EH (cell line): Measurements from ENCODE around the gene TMEM72.

Experiments
- DNase-seq: peaks from one replicate; pipeline ENCODE4 v3.0.0-alpha.2; 2015; ENCODE audit warnings: low read depth

Gene TMEM72

GRCh38 chr10:44920252-44920651, 9.1 kb downstream of the TMEM72 start:
- no peak for DNase-seq

DNA sequence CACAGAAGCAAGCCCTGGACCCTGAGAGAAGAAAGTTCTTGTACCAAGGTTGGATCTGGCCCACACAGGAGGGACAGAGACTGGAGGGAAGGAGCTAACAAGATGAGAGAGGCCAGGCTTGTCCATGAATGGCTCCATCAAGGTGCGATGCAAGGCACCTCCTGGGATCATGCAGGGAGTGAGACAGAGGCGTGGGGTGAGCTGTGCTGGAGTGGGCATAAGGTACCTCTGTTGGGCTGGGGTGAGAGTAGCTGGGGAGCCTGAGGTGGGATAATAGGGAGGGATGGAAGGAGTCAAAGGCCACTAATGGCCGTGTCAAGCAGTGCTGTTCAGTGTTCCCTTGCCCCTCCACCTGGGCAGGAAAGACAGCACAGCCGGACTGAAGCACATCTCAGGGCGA, 9.9 kb downstream of the TMEM72 start:
- no peak for DNase-seq

GRCh38 chr10:44921506-44921905, 10.4 kb downstream of the TMEM72 start:
- no peak for DNase-seq

DNA sequence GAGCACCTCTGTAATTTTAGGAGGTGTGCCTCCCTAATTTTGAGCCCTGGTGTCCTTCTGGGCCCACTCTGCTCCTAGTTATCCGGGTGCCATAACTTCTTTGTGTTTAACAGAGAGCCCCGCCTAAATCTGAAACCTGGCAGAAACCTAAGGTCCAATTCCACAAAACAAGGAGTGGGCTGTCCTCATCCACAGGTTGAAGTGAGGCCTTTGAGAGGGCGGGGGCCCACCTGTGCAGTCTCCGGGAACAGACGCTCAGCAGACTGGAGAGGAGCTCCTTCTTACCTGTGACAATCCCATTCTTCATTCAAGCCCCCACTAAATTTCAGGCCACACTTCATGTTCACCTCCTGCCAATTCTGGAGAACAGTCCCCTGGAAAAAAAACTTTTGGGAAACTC, 10.9 kb downstream of the TMEM72 start:
- no peak for DNase-seq

DNA sequence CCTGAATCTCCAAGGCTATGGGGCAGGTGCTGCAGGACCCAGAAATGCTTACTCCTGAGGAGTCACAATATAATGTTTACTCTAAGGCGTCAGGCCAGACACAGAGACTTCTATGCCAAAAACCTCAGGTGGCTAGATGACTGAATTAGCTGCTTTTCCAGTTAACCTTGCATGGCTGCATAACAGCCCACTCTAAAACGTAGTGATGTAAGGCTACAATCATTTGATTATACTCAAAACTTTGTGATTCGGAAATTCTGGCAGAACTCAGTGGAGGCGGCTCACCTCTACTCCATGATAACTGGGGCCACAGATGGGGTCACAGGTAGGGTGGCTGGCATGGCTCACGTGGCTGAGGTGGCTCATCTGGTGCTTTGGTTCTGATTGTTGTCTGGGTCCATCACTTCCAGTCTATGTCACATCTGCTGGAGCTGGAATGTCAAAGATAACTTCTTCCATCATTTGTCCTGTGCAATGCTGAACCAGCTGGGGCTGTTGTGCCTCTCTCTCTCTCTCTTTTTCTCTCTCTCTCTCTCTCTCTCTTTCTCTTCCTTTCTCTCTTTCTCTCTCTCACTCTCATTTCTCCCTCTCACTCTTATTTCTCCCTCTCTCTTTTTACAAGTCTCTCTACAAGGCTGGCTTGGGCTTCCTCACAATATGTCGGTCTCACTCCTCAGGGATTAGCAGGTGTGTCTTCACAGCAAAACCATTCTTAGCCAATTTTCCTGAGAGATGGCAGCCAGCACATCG, 11.8 kb downstream of the TMEM72 start:
- no peak for DNase-seq

- DNase-seq, result no peak
Measured at GRCh38 chr10:44923611-44924010, 12.5 kb downstream of the TMEM72 start.

- no peak for DNase-seq
Measured at GRCh38 chr10:44924261-44925040, 13.3 kb downstream of the TMEM72 start.

- peak; percentile 27 for DNase-seq
Measured at GRCh38 chr10:44925224-44925623, 14.1 kb downstream of the TMEM72 start.

DNA sequence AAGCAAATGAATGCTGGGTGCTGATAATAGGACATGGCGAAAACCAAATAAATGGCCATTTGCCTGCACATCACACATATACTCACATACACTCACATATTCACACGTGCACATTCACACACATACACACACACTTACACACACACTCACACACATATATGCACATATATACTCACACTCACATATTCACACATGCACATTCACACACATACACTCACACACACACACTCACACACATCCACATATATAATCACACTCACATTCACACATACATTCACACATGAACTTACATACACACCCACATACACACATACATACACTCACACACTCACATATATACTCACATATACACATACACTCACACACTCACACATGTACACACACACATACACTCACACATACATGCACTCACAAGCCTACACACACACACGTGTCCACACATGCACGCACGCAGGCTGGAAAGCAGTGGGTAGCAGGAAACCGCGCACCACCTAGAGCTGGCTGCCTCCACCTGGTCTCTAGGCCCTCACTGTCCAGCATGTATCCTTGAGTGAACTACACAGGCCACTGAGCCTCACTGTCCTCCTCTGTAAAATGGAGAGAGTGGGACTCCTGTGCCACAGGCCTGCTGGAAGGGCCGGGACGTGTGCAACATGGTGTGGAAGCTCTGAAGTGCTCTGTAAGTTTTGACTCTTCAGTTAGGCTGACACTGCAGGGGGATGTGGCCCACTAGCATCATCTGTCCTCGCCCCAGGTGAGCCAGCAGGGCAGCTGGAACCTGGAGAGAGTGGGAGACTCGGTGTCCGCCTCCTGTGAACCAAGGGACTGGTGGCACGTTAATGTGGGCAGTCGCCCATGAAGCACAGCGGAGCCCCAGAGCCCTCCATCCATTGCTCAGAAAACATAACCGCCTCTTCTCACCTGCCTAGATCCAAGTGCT, 14.9 kb downstream of the TMEM72 start:
- DNase-seq, result no peak

- DNase-seq, result no peak
Measured at GRCh38 chr10:44926751-44927351, 15.7 kb downstream of the TMEM72 start.

DNA sequence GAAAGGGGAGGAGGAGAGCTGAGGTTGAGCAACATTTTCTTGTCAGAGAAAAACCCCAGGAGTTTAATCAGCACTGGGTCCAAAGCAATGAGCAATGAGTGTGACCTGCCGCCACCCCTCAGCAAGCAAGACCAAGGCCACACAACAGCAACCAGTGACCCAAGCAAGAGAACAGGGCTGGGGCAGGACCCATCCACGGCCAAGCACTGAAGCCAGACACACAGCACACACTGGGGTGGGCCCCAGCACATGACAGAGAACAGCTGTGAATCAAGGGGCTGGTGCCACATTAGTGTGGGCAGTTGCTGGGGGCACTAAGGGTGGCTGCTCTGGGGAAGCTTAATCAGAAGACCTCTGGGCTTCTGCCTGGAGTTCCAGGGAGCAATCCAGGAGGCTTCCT, 16.2 kb downstream of the TMEM72 start:
- DNase-seq, result no peak

GRCh38 chr10:44928462-44928861, 17.3 kb downstream of the TMEM72 start:
- no peak for DNase-seq

- DNase-seq, result no peak
Measured at GRCh38 chr10:44929356-44930255, 18.5 kb downstream of the TMEM72 start.

- DNase-seq, result no peak
Measured at GRCh38 chr10:44930904-44931620, 19.9 kb downstream of the TMEM72 start.

DNA sequence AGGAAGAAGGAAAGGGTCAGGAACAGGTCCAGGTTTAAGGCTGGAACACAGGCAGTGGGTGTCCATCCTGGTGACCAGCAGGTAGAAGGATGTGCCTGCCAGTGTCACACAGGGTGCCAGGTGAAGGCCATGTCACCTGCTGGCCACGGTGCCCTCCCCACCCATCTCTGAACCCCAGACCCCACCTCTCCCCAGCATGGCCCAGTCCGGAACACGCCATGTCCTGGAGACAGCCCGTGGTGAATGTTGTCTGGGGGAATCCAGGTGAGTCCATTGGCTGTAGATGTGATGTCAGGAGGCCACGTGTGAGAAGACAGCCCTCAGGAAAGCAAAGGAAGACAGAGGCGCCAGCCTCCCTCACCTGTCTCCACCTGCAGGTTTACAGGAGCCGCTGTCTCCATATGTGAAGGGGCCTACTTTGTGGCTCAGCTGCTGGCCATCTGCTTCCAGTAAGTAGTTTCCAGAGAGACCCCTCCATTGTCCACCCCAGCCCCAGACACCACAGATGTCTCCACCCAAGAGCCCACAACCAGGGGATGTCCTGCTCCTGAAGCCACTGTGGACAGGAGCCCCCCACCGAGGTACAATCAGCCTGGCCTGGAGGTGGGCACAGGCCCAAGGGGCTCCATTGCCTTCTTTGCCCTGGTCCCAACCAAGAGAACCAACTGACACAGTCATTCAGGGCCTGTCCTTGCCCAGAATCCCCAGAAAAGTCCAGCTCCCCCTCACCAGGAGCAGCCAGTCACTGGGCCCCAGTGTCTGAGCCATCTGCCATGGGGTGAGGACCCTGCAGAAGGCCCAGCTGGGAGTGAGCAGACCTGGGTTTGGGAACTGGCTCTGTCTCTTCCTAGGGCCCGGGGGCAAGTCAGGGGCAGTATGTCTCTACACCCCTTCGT, 20.7 kb downstream of the TMEM72 start:
- no peak for DNase-seq

GRCh38 chr10:44932517-44933450, 21.6 kb downstream of the TMEM72 start:
- peak; percentile 81 for DNase-seq

DNA sequence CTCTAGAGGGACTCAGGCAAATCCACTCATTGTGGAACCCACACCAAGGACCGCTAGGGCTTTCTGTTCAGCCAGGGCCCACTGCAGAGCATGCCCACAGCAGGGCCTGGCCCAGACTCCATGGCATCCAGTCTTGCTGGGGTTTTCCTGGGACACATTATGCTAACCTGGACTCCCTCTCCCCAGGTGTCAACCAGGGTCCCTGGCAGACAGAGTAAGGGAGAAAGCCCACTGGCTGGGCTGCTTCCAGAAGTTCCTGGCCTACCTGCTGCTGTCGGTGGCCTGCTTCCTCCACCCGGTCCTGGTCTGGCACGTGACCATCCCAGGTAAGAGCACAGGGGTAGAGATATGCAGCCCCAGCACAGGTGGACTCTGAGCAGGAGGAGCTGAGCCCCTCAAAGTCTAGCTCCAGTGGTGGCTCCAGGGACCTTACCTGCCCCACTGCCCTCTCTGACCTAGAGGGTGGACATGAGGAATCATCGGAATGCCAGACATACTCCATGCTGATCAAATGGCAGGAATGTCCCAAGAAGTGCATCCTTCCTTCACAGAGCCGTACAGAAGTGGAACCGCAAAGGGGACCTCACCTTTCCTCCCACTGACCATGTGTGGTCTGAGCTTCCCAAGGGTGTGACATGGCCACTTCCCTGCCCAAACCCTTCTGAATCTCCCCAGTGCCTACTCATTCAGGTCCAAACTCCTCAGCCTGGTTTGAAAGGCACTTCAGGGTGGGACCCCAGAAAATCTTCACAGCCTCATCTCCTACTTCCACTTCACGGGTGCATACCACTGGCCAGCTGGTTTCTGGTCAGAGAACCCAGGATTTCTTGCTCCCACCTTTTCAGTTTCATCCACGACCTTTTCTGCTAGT, 22.5 kb downstream of the TMEM72 start:
- DNase-seq, result no peak
